Ishikawa (cell line): ENCODE data around the gene VWA7.

ENCODE experiments used
- CEBPB ChIP-seq: IDR thresholded peaks from 2 replicates; pipeline ENCODE4 v1.6.1; 2012
- CREB1 ChIP-seq: IDR thresholded peaks from 2 replicates; pipeline ENCODE4 v1.6.1; 2012; ENCODE audit warnings: low read depth
- EGR1 ChIP-seq: IDR thresholded peaks from 2 replicates; pipeline ENCODE4 v1.6.1; 2012
- EP300 ChIP-seq: IDR thresholded peaks from 2 replicates; pipeline ENCODE4 v1.6.1; 2012; ENCODE audit warnings: borderline replicate concordance
- FOXM1 ChIP-seq: IDR thresholded peaks from 2 replicates; pipeline ENCODE4 v1.6.1; 2012; ENCODE audit warnings: low read depth, borderline replicate concordance
- MAX ChIP-seq: IDR thresholded peaks from 2 replicates; pipeline ENCODE4 v1.6.1; 2012
- NFIC ChIP-seq: IDR thresholded peaks from 2 replicates; pipeline ENCODE4 v1.6.1; 2012
- RAD21 ChIP-seq: IDR thresholded peaks from 2 replicates; pipeline ENCODE4 v1.6.1; 2012; ENCODE audit warnings: low read depth
- TAF1 ChIP-seq: IDR thresholded peaks from 2 replicates; pipeline ENCODE4 v1.6.1; 2012; ENCODE audit warnings: low read depth, mild to moderate bottlenecking
- TCF12 ChIP-seq: IDR thresholded peaks from 2 replicates; pipeline ENCODE4 v1.6.1; 2012; ENCODE audit warnings: low read depth
- TEAD4 ChIP-seq: IDR thresholded peaks from 2 replicates; pipeline ENCODE4 v1.6.1; 2012
- USF1 ChIP-seq: IDR thresholded peaks from 2 replicates; pipeline ENCODE4 v1.6.1; 2012
- YY1 ChIP-seq: IDR thresholded peaks from 2 replicates; pipeline ENCODE4 v1.6.1; 2012; ENCODE audit warnings: low read depth
- ZBTB7A ChIP-seq: IDR thresholded peaks from 2 replicates; pipeline ENCODE4 v1.6.1; 2012; ENCODE audit warnings: low read depth
- TF ChIP-seq, protein P1 (sequence below): IDR thresholded peaks from 2 replicates; pipeline ENCODE4 v1.6.1; 2012; ENCODE audit warnings: low read depth, mild to moderate bottlenecking

VWA7 gene

DNA sequence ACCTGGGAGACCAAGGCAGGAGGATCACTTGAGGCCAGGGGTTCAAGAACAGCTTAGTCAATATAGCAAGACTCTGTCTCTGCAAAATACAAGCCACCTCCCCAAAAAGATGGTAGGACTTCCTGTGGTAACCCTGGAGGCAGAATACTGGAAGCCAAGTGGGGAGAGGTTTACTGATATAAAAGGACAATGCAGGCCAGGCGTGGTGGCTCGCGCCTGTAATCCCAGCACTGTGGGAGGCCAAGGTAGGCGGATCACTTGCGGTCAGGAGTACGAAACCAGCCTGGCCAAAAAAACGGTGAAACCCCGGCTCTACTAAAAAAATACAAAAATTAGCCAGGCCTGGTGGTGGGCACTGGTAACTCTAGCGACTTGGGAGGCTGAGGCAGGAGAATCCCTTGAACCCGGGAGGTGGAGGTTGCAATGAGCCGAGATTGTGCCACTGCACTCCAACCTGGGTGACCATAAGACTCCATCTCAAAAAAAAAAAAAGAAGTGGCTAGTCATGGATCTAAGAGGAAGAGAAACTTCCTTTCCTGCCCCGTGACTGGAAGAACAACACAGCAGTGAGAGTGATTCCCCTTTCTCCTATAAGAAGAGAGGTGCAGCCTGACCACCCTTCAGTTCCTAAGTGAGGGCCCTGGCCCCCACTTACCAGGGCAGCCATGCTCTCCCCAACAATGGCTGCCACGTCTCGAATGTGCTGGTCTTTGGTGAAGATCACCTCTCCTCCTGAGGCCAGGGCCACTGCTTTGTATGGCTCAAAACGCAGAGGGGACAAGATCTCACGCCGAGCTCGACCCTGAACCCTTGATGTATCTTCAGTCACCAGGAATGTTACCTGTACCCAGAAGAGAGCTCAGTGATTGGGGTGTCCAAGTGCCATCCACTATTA is 8.5 kb downstream of the VWA7 start:
- no peak for TF ChIP-seq CEBPB
- no peak for TF ChIP-seq TAF1
- TF ChIP-seq CREB1 = no peak
- TF ChIP-seq EGR1 = no peak
- no peak for TF ChIP-seq YY1
- TF ChIP-seq MAX = no peak

DNA sequence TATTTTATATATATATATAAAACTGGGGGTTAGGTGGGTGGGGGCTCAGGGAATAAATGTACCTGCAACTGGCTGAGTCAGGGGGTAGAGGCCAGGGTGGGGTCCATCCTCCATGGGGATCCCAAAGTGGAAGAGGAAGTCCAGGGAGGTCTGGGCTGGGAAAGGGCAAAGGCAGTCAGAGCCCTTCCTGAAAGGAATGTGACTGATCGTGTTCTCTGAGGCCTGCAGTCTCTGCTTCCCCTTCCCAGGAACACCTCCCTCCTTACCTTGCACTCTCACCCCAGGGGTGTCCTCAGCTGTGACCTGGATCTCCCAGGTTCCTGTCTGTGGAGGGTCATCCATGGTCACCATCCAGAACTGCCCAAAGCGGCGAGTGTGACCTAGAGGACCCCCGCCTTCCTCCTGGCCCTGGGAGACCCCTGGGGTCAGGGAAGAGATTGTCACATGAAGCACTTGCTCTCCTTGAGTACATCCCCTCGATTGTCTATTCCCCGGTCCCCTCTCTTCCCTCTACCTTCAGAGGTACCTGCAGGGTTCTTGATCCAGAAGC is 10.0 kb downstream of the VWA7 start:
- no peak for TF ChIP-seq ZBTB7A
- TF ChIP-seq USF1 = no peak
- TF ChIP-seq FOXM1 = no peak
- TF ChIP-seq MAX = no peak
- no peak for TF ChIP-seq NFIC
- TF ChIP-seq TAF1 = no peak
- no peak for TF ChIP-seq TEAD4
- no peak for TF ChIP-seq EP300
- TF ChIP-seq TCF12 = no peak
- no peak for TF ChIP-seq CREB1
- TF ChIP-seq RAD21 = no peak
- TF ChIP-seq, protein P1, sequence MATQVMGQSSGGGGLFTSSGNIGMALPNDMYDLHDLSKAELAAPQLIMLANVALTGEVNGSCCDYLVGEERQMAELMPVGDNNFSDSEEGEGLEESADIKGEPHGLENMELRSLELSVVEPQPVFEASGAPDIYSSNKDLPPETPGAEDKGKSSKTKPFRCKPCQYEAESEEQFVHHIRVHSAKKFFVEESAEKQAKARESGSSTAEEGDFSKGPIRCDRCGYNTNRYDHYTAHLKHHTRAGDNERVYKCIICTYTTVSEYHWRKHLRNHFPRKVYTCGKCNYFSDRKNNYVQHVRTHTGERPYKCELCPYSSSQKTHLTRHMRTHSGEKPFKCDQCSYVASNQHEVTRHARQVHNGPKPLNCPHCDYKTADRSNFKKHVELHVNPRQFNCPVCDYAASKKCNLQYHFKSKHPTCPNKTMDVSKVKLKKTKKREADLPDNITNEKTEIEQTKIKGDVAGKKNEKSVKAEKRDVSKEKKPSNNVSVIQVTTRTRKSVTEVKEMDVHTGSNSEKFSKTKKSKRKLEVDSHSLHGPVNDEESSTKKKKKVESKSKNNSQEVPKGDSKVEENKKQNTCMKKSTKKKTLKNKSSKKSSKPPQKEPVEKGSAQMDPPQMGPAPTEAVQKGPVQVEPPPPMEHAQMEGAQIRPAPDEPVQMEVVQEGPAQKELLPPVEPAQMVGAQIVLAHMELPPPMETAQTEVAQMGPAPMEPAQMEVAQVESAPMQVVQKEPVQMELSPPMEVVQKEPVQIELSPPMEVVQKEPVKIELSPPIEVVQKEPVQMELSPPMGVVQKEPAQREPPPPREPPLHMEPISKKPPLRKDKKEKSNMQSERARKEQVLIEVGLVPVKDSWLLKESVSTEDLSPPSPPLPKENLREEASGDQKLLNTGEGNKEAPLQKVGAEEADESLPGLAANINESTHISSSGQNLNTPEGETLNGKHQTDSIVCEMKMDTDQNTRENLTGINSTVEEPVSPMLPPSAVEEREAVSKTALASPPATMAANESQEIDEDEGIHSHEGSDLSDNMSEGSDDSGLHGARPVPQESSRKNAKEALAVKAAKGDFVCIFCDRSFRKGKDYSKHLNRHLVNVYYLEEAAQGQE = no peak
- TF ChIP-seq EGR1 = no peak
- TF ChIP-seq YY1 = no peak
- no peak for TF ChIP-seq CEBPB

DNA sequence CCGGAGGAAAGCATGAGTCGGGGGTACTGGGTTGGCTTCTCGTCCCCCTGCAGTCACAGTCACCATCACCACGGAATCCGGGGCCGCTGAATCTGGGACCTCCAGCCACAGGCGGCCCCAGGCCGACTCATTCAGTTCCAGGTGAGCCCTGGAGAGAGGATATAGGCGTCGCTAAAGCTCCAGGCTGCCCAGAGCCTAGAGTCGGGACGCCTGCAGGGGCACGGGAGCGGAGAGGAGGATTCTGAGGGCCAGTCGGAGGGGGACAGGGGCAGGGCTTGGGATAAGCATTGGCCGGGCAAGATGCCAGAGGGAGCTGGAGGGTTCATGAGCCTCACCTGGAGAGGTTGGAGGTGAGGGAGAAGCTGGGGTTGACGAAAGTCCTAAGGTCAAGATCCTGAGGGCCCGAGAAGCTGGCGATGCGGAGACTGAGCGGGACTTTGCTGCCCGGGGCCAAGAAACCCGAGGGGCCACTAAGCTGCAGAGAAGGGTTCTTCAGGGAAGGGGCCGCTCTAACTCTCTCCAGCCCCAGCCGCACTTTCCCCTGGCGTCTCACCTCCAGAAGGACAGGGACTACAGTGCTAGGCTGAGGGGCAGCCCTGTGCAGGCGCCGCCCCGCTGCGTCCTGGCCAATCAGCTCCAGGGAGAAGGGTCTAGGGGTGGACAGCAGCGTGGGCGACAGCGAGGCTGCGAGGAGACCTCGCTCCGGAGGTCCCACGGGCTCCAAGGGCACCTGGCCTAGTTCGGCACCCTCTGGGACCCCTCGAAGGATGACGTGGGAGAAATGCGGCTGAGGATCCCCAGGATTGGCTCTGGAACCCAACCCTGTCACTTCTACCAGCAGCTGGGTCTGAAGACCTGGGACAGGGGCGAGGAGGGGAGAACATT is 11.0 kb downstream of the VWA7 start:
- no peak for TF ChIP-seq CEBPB
- TF ChIP-seq EP300 = no peak
- no peak for TF ChIP-seq FOXM1
- TF ChIP-seq TEAD4 = no peak
- no peak for TF ChIP-seq MAX
- no peak for TF ChIP-seq TAF1
- TF ChIP-seq, protein P1 = no peak
- TF ChIP-seq TCF12 = no peak
- TF ChIP-seq RAD21 = no peak
- no peak for TF ChIP-seq CREB1
- TF ChIP-seq EGR1 = no peak
- no peak for TF ChIP-seq YY1
- TF ChIP-seq NFIC = no peak
- TF ChIP-seq ZBTB7A = no peak
- no peak for TF ChIP-seq USF1

GRCh38 chr6:31765559-31765909 is 11.6 kb downstream of the VWA7 start:
- no peak for TF ChIP-seq FOXM1
- no peak for TF ChIP-seq USF1
- no peak for TF ChIP-seq RAD21
- no peak for TF ChIP-seq TAF1
- TF ChIP-seq YY1 = no peak
- TF ChIP-seq TEAD4 = no peak
- TF ChIP-seq ZBTB7A = no peak
- no peak for TF ChIP-seq EP300
- no peak for TF ChIP-seq MAX
- TF ChIP-seq, protein P1 = no peak
- no peak for TF ChIP-seq EGR1
- no peak for TF ChIP-seq CEBPB
